Naive thymus-derived CD8-positive, alpha-beta T cell (primary cell): ENCODE data around the gene CCDC40. TPM values are rescaled to one million over a fixed set of nuclear protein-coding genes. Genes with fewer than 3 reads are reported as not detected.

ENCODE experiments used
- ATAC-seq, 2 donors: fragments of 150-1000 bp; cut with Tn5 transposase in 1 of 2; sonication (Bioruptor Pico), chemical (Tn5 transposase) in 1 of 2; 1 replicate in 1 of 2; 2 replicates in 1 of 2; pipeline ENCODE4 v1.10.0; 2021; ENCODE audit warnings: mild to moderate bottlenecking in 2 of 2, moderate library complexity in 2 of 2
- POLR2A ChIA-PET: fragments of 350-600 bp; sonication (Branson Sonifier 250); formaldehyde crosslinking; loops from one replicate; lab custom pipeline; 2021; ENCODE audit warnings: antibody characterized with exemption; lab: Charles Lee
- DNase-seq, 10 donors: peaks; one replicate each; pipeline versions ENCODE4 v3.0.0 to v3.0.0-alpha.2; 2020 to 2022
- H3K27ac Mint-ChIP-seq, 10 donors: one replicate each; pipeline ENCODE4 v1.8.0; 2020 to 2022; ENCODE audit warnings: mild to moderate bottlenecking in 10 of 10, mixed read lengths in 10 of 10, moderate library complexity in 4 of 10, inconsistent platforms in 1 of 10
- H3K27me3 Mint-ChIP-seq, 5 donors: one replicate each; pipeline ENCODE4 v1.8.0; 2021 to 2022; ENCODE audit warnings: mixed read lengths in 5 of 5
- H3K36me3 Mint-ChIP-seq, 3 donors: one replicate each; pipeline ENCODE4 v1.8.0; 2020 to 2022; ENCODE audit warnings: mixed read lengths in 3 of 3, mild to moderate bottlenecking in 2 of 3, inconsistent platforms in 1 of 3
- H3K4me1 Mint-ChIP-seq, 4 donors: one replicate each; pipeline ENCODE4 v1.8.0; 2021 to 2022; ENCODE audit warnings: mixed read lengths in 4 of 4
- H3K4me3 Mint-ChIP-seq, 10 donors: one replicate each; pipeline ENCODE4 v1.8.0; 2020 to 2022; ENCODE audit warnings: mild to moderate bottlenecking in 10 of 10, mixed read lengths in 10 of 10, moderate library complexity in 6 of 10, inconsistent platforms in 1 of 10
- H3K9me3 Mint-ChIP-seq, 9 donors: one replicate each; pipeline ENCODE4 v1.8.0; 2020 to 2022; ENCODE audit warnings: mixed read lengths in 9 of 9, mild to moderate bottlenecking in 3 of 9, inconsistent platforms in 1 of 9, moderate library complexity in 1 of 9
- polyA plus RNA-seq, 3 donors: library from polyadenylated mRNA; unstranded; fragments of 300-500 nt; fragmentation: Illumina TruSeq; gene quantifications; one replicate each; pipeline ENCODE4 v1.2.3, GENCODE V29; 2021
- total RNA-seq, 8 experiments: library from RNA in 2 of 8; stranded (reverse) in 2 of 8; gene quantifications; one replicate each; pipeline ENCODE4 v1.2.3 and lab custom pipeline; 2021 to 2026

The CCDC40 gene
- total and polyA plus RNA-seq, 5 experiments from 2014 or later = 0.37 to 4.8 (median 4.2) TPM; not detected in 2

- Mint-ChIP-seq H3K27me3 (no peaks in the 10 kb centered on the region), H3K36me3 (no peaks in the 10 kb centered on the region), H3K4me3 (no peak overlapping the region), H3K9me3 (peaks cover 0 to 2% (median 0%) of the 10 kb centered on the region in 9 donors), H3K27ac (no peak overlapping the region), H3K4me1 (peaks cover 0 to under 1% (median 0%) of the 10 kb centered on the region in 4 donors)
- DNase-seq = no peak
- no peak for ATAC-seq
- POLR2A ChIA-PET = no interaction called here
These were observed 27.6 kb downstream of the CCDC40 start for GRCh38 chr17:80063830-80064585.

- ATAC-seq = no peak
- Mint-ChIP-seq H3K36me3 (no peaks in the 10 kb centered on the region), H3K27me3 (no peaks in the 10 kb centered on the region), H3K27ac (no peak overlapping the region), H3K9me3 (peaks cover 0 to 2% (median 0%) of the 10 kb centered on the region in 9 donors), H3K4me1 (peaks cover 0 to 3% (median 2%) of the 10 kb centered on the region in 4 donors), H3K4me3 (no peak overlapping the region)
- POLR2A ChIA-PET = no interaction called here
- DNase-seq = no peak
These were observed 28.3 kb downstream of the CCDC40 start for GRCh38 chr17:80064696-80065095.

GRCh38 chr17:80065478-80066170 lies 29.2 kb downstream of the CCDC40 start:
- H3K9me3 Mint-ChIP-seq = peaks cover 0 to 2% (median 0%) of the 10 kb centered on the region in 9 donors
- POLR2A ChIA-PET = no interaction called here
- ATAC-seq = no peak
- H3K27ac Mint-ChIP-seq = no peak overlapping the region
- H3K4me3 Mint-ChIP-seq = no peak overlapping the region
- DNase-seq = no peak
- H3K36me3 Mint-ChIP-seq = no peaks in the 10 kb centered on the region
- peaks cover 0 to 6% (median 2%) of the 10 kb centered on the region in 4 donors for H3K4me1 Mint-ChIP-seq
- no peaks in the 10 kb centered on the region for H3K27me3 Mint-ChIP-seq

GRCh38 chr17:80067393-80067986 lies 31.0 kb downstream of the CCDC40 start:
- POLR2A ChIA-PET = no interaction called here
- DNase-seq (no peak), ATAC-seq (no peak)
- Mint-ChIP-seq H3K4me1 (peaks cover 3 to 11% (median 5%) of the 10 kb centered on the region in 4 donors), H3K9me3 (no peaks in the 10 kb centered on the region), H3K27ac (no peak overlapping the region), H3K4me3 (no peak overlapping the region), H3K36me3 (no peaks in the 10 kb centered on the region), H3K27me3 (no peaks in the 10 kb centered on the region)

- peak overlapping the region in 1 of 10 donors; percentile 80 for H3K27ac Mint-ChIP-seq
These were observed 32.1 kb downstream of the CCDC40 start for GRCh38 chr17:80068301-80069222.

GRCh38 chr17:80070375-80071115 lies 34.1 kb downstream of the CCDC40 start:
- H3K9me3 Mint-ChIP-seq = no peaks in the 10 kb centered on the region
- POLR2A ChIA-PET = no interaction called here
- ATAC-seq = no peak
- H3K36me3 Mint-ChIP-seq = no peaks in the 10 kb centered on the region
- peaks cover 3 to 14% (median 5%) of the 10 kb centered on the region in 4 donors for H3K4me1 Mint-ChIP-seq
- no peak overlapping the region for H3K4me3 Mint-ChIP-seq
- DNase-seq = no peak
- peak overlapping the region in 1 of 10 donors; percentile 43 for H3K27ac Mint-ChIP-seq
- no peaks in the 10 kb centered on the region for H3K27me3 Mint-ChIP-seq

More at GRCh38 chr17:80068301-80069222, 32.1 kb downstream of the CCDC40 start:
- H3K9me3 Mint-ChIP-seq = no peaks in the 10 kb centered on the region
- no peaks in the 10 kb centered on the region for H3K36me3 Mint-ChIP-seq
- no peak for ATAC-seq
- no peaks in the 10 kb centered on the region for H3K27me3 Mint-ChIP-seq
- peaks cover 3 to 14% (median 5%) of the 10 kb centered on the region in 4 donors for H3K4me1 Mint-ChIP-seq
- POLR2A ChIA-PET = no interaction called here
- DNase-seq = no peak
- no peak overlapping the region for H3K4me3 Mint-ChIP-seq

GRCh38 chr17:80071116-80071841 lies 34.8 kb downstream of the CCDC40 start:
- POLR2A ChIA-PET = no interaction called here
- Mint-ChIP-seq H3K36me3 (no peaks in the 10 kb centered on the region), H3K4me3 (no peak overlapping the region), H3K27me3 (peaks cover 0 to 3% (median 0%) of the 10 kb centered on the region in 5 donors), H3K9me3 (no peaks in the 10 kb centered on the region), H3K27ac (peak overlapping the region in 1 of 10 donors; percentile 20), H3K4me1 (peaks cover 3 to 14% (median 5%) of the 10 kb centered on the region in 4 donors)
- peak in 1 of 2 donors; percentile 20 for ATAC-seq
- no peak for DNase-seq

- no peak for ATAC-seq
- no peak for DNase-seq
- no peaks in the 10 kb centered on the region for H3K36me3 Mint-ChIP-seq
- POLR2A ChIA-PET = interaction anchor here (0.5 kb wide), 1 partner anchor 22 kb away, joined by 3 read pairs; no protein-coding TSS in a partner anchor
- H3K4me3 Mint-ChIP-seq = no peak overlapping the region
- no peaks in the 10 kb centered on the region for H3K9me3 Mint-ChIP-seq
- no peak overlapping the region for H3K27ac Mint-ChIP-seq
- H3K27me3 Mint-ChIP-seq = peaks cover 0 to 3% (median 0%) of the 10 kb centered on the region in 5 donors
- peaks cover 3 to 14% (median 5%) of the 10 kb centered on the region in 4 donors for H3K4me1 Mint-ChIP-seq
These were observed 36.0 kb downstream of the CCDC40 start for GRCh38 chr17:80072410-80072809.

- no peak overlapping the region for H3K27ac Mint-ChIP-seq
- no peaks in the 10 kb centered on the region for H3K36me3 Mint-ChIP-seq
- peaks cover 0 to 6% (median 0%) of the 10 kb centered on the region in 5 donors for H3K27me3 Mint-ChIP-seq
- H3K4me3 Mint-ChIP-seq = no peak overlapping the region
- no peak for DNase-seq
- H3K9me3 Mint-ChIP-seq = no peaks in the 10 kb centered on the region
- no peak for ATAC-seq
- POLR2A ChIA-PET = no interaction called here
- peaks cover 2 to 7% (median 3%) of the 10 kb centered on the region in 4 donors for H3K4me1 Mint-ChIP-seq
These were observed 43.6 kb downstream of the CCDC40 start for GRCh38 chr17:80080081-80080480.

- Mint-ChIP-seq H3K4me3 (no peak overlapping the region), H3K36me3 (no peaks in the 10 kb centered on the region), H3K4me1 (peaks cover 2 to 7% (median 3%) of the 10 kb centered on the region in 4 donors), H3K9me3 (no peaks in the 10 kb centered on the region), H3K27ac (no peak overlapping the region), H3K27me3 (peaks cover 0 to 6% (median 0%) of the 10 kb centered on the region in 5 donors)
- DNase-seq (no peak), ATAC-seq (no peak)
- POLR2A ChIA-PET = no interaction called here
These were observed 45.2 kb downstream of the CCDC40 start for GRCh38 chr17:80081596-80081995.
